ENCODE results near the gene TRIM67. TPM values are rescaled to one million over a fixed set of nuclear protein-coding genes. Genes with fewer than 3 reads are reported as not detected.

Gene TRIM67
- total RNA-seq, result 31.0 TPM

GRCh38 chr1:231161667-231162296 is at the start of gene TRIM67:
Gene TRIM67 (plus strand): TSS chr1:231162058. CDS start chr1:231162970, 912 bp downstream.

DNA sequence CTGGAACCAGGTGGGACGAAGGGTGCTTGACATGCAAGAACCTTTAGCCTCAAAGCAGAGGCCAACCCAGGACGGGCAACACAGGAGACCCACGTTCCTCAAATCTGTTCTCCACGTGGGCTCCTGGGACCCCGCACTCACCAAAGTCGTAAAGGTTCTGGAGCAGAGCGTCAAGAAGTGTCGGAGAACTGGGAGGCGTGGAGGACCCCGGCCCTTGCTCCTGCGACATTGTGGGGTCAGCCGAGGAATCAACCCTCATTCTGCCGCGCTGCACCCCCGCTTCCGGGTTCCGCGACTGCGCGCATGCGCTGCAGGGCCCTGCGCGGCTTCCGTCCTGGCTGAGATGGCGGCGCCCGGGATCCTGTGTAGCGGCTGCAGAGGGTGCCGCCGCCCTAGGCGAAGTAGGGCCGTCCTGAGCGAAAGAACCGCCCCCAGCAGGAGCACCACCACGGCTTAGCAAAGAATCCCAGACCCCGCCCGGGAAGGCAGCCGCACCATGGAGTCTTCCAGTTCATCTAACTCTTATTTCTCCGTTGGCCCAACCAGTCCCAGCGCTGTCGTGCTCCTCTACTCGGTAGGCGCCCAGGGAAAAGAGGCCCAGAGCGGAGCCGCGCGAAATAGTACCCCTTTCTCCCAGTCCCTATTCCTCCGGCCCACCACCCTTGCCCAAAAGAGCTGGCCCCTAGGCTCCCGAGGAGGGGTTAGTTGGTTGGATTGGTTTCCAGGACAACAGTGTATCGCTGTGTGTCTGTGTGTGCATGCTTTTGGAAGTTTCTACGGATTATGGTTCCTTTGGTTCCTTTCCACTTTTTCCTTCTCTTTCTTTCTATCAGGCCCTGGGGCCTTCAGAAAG is 79.3 kb downstream of the TRIM67 start, which contains the start of gene GNPAT:
Gene GNPAT, plus strand, starts transcription at position 330 of the 853 bp plus-strand sequence. Its CDS starts 167 bp downstream, at position 497.

Other genes with a start within 250 kb of the TRIM67 start
- gene TTC13, start 183.2 kb upstream of the TRIM67 start, total RNA-seq, result 33.4 TPM
- 18.6 TPM for gene ARV1, start 183.0 kb upstream of the TRIM67 start, total RNA-seq
- 42.7 TPM for gene FAM89A, start 121.8 kb upstream of the TRIM67 start, total RNA-seq
- 44.4 TPM for gene GNPAT, start 79.2 kb downstream of the TRIM67 start, total RNA-seq
- 27.1 TPM for gene EXOC8, start 175.8 kb downstream of the TRIM67 start, total RNA-seq
- gene SPRTN, start 176.2 kb downstream of the TRIM67 start, total RNA-seq, result 19.2 TPM